GM18909 (cell line): ENCODE results near the gene MS4A13.
"Not testable (repeated sequence)": the region's sequence is repeated elsewhere in the genome, so short reads cannot be mapped to it uniquely, and the experiment has no call there.

ENCODE experiments used
- ATAC-seq: cut with Tn5 transposase; IDR thresholded peaks from one replicate; pipeline ENCODE4 v1.9.1; 2021; ENCODE audit warnings: mild to moderate bottlenecking; ENCODE audit not compliant: unreplicated experiment, poor library complexity

The MS4A13 gene

DNA sequence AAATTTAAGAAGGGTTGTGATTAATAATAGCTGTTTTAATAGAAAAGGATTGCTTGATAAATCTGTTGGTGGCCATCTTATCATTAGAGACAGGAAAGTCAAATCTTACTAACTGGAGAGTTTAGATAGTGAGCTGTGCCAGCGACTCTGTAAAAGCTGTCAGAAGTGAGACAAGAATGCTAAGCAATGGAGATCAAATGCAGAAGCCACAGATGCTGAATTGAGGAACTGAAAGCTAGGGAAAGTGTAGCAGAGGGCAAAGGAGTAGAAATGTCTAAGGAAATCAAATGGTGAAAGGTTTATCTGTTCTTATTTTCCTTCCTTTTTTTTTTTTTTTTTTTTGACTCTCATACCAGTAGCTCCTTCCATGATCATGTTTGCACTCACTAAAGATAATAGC, 13.7 kb downstream of the MS4A13 start:
- peak; percentile 78 for ATAC-seq

DNA sequence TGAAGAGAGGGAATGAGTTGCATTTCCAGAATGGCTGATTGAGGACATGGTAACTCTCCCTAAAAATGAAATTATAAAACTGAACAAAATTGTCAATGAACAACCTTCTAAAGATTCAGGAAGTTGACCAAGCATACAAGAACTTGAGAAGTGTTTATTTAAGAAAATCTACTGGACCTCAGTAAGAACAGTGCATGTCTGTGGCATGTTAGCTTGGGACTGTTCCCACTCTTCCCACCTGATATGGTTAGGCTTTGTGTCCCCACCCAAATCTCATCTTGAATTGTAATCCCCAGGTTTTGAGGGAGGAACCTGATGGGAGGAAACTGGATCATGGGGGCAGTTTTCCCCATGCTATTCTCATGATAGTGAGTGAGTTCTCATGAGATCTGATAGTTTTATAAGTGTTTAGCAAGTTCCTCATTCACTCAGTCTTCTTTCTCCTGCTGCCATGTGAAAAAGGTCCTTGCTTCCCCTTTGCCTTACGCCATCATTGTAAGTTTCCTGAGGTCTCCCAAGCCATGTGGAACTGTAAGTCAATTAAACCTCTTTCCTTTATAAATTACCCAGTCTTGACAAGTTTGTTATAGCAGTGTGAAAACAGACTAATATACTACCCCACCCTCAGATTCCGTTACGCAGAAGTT, 15.4 kb downstream of the MS4A13 start:
- no peak for ATAC-seq

DNA sequence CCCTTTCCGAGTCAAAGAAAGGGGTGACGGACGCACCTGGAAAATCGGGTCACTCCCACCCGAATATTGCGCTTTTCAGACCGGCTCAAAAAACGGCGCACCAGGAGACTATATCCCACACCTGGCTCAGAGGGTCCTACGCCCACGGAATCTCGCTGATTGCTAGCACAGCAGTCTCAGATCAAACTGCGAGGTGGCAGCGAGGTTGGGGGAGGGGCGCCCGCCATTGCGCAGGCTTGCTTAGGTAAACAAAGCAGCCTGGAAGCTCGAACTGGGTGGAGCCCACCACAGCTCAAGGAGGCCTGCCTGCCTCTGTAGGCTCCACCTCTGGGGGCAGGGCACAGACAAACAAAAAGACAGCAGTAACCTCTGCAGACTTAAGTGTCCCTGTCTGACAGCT, 17.2 kb downstream of the MS4A13 start:
- not testable (repeated sequence) for ATAC-seq

DNA sequence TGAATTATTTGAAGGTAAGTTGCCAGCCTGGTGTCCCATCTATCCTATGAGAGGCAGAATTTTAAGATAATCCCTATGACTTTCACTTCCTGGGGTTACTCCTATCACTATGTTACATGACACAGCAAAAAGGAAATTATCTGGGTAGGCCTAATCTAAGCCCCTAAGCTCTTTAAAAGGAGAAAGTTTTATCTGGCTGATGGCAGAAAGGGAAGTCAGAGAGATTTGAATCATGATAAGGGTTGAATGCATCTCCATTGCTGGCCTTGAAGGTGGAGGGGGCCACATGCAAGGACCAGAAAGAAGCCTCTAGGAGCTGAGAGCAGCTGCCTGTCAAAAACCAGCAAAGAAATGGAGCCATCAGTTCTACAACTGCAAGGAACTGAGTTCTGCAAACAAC, 23.4 kb downstream of the MS4A13 start:
- ATAC-seq, result not testable (repeated sequence)

DNA sequence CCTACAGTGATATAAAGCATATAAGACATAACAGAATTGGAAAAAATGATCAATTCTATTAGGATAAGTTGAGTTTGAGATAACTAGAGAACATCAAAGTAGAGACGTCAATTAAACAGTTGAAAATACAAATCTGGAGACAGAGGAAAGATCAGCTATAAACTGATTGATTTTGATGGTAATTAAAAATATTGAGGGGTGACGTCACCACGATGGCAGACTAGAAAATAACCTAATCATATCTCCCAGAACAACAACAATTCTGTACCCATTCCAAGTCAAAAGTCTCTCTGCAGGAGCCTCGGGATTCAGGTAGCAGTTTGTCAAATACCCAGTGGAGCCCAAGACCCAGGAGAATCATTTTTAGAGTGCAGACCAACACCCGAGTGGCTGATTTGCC, 28.9 kb downstream of the MS4A13 start:
- no peak for ATAC-seq

DNA sequence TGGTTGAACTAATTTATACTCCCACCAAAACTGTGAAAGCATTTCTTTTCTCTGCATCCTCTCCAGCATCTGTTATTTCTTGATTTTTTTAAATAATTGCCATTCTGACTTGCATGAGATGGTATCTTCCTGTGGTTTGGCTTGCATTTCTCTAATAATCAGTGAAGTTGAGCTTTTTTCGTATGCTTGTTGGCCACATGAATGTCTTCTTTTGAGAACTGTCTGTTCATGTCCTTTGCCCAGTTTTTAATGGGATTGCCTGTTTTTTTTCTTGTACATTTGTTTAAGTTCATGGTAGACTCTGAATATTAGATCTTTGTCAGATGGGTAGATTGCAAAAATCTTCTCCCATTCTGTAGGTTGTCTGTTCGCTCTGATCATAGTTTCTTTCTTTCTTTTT, 46.1 kb downstream of the MS4A13 start:
- ATAC-seq, result no peak

DNA sequence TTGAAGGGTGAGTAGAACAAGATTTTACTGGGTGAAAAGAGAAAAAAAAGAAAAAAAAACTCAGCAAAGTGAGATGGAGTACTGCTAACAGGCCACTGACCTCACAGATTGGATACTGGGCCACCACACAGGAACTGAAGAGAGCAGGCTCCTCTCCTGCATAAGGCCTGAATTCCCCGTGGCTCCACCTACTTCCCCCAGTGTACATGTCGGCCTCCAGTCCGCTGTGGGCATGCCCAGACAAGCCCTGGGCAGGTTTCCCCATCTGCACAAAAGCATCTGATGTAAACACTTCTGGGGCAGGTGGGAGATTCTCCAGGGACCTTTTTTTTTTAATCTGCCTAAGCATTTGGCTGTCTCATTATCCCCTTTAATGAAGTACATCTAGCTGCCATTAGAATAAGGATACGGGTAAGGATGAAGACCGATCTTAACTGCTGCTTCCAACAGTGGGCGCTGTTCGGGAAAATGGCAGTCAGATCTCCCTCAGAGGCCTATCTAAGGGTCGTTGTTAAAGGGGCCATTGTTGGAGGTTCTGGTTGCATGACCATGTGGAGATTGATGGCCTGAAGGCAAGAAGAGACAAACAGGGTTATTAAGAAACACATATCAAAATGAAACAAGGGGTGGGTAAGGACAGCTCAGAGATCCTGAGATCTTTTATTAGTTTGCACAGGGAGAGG, 48.5 kb downstream of the MS4A13 start:
- no peak for ATAC-seq

DNA sequence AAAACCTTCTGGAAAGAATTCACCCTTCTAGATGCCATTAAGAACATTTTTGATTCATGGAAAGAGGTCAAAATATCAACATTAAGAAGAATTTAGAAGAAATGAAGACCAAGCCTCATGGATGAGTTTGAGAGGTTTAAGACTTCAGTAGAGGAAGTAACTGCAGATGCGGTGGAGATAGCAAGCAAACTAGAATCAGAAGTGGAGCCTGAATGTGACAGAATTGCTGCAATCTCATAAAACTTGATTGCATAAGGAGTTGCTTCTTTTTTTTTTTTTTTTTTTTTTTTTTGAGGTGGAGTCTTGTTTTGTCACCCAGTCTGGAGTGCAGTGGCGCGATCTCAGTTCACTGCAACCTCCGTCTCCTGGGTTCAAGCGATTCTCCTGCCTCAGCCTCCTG, 51.6 kb downstream of the MS4A13 start:
- no peak for ATAC-seq

DNA sequence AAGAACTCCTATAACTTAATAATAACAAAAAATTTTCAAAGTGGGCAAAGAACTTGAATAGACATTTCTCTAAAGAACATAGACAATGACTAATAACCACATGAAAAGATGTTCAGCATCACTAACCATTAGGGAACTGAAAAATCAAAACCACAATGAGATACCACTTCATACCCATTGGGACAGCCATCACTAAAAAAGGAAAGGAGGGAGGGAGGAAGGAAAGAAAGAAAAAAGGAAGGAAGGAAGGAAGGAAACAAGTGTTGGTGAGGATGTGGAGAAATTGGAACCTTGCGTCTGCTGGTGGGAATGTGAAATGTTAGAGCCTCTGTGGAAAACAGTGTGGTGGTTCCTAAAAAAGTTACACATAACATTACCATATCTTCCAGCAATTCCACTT, 55.8 kb downstream of the MS4A13 start:
- peak; percentile 54 for ATAC-seq

DNA sequence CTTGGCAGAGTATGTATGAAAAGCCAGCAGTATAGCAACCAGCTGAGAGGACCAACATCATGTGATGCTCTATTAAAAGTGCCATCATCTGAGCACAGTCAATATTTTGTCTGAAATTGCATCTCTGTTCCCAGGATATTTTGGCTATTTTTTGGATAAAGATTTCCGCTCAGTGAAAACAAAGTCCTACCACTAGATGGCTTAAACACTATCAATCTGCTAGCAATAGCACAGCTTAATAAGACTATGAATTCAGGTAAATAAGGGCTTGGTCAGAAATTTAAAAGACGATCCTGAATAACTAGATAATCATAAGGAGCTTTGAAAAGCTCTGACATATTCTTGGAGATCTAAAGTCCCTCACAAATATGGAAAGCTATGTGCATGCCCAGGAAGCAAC, 74.4 kb downstream of the MS4A13 start:
- no peak for ATAC-seq
